GM23338 (cell line): ENCODE data around the gene GPR18. TPM values are rescaled to one million over a fixed set of nuclear protein-coding genes. Genes with fewer than 3 reads are reported as not detected.

Source experiments
- ATAC-seq: fragments of 200-7000 bp; cut with Tn5 transposase; 3 replicates; pipeline ENCODE4 v1.9.1; 2020
- DNase-seq: peaks from one replicate; pipeline ENCODE4 v3.0.0-alpha.2; 2015; ENCODE audit warnings: low spot score
- H2AFZ ChIP-seq: fragments of 200-600 bp; sonication (generic); 2 replicates; pipeline ENCODE4 v1.8.0; 2016; ENCODE audit warnings: antibody characterized with exemption, mild to moderate bottlenecking, moderate library complexity
- H3F3A ChIP-seq: fragments of 200-600 bp; sonication (generic); replicated peaks from 2 replicates; pipeline ENCODE4 v1.8.0; 2017; ENCODE audit warnings: antibody characterized with exemption, mixed run types, low read depth
- H3K27ac ChIP-seq: fragments of 200-600 bp; sonication (generic); 2 replicates; pipeline ENCODE4 v1.6.1; 2016; ENCODE audit warnings: low read depth
- H3K27me3 ChIP-seq: fragments of 200-600 bp; sonication (generic); 2 replicates; pipeline ENCODE4 v1.8.0; 2016; ENCODE audit warnings: mild to moderate bottlenecking, mixed run types, moderate library complexity; ENCODE audit not compliant: insufficient read depth
- H3K36me3 ChIP-seq: fragments of 200-600 bp; sonication (generic); 2 replicates; pipeline ENCODE4 v1.8.0; 2016; ENCODE audit warnings: mild to moderate bottlenecking; ENCODE audit not compliant: insufficient read depth
- H3K4me1 ChIP-seq: fragments of 200-600 bp; sonication (generic); 2 replicates; pipeline ENCODE4 v1.8.0; 2016; ENCODE audit warnings: mild to moderate bottlenecking, moderate library complexity; ENCODE audit not compliant: insufficient read depth
- H3K4me2 ChIP-seq: fragments of 200-600 bp; sonication (generic); 2 replicates; pipeline ENCODE4 v1.7.1; 2017; ENCODE audit warnings: mixed run types
- H3K4me3 ChIP-seq: fragments of 200-600 bp; sonication (generic); 2 replicates; pipeline ENCODE4 v1.6.1; 2016; ENCODE audit warnings: mixed run types
- H3K79me2 ChIP-seq: fragments of 200-600 bp; sonication (generic); replicated peaks from 2 replicates; pipeline ENCODE4 v1.8.0; 2017; ENCODE audit warnings: mild to moderate bottlenecking; ENCODE audit not compliant: insufficient read depth
- H3K9me2 ChIP-seq: fragments of 200-600 bp; sonication (generic); 2 replicates; pipeline ENCODE4 v1.8.0; 2017; ENCODE audit not compliant: insufficient read depth
- H4K20me1 ChIP-seq: fragments of 200-600 bp; sonication (generic); replicated peaks from 2 replicates; pipeline ENCODE4 v1.8.0; 2017; ENCODE audit warnings: mild to moderate bottlenecking; ENCODE audit not compliant: insufficient read depth
- H3K27ac Mint-ChIP-seq: 2 replicates; pipeline ENCODE4 v1.8.0; 2020; ENCODE audit warnings: inconsistent platforms, mild to moderate bottlenecking, moderate library complexity, mixed read lengths
- H3K27me3 Mint-ChIP-seq: 3 replicates; pipeline ENCODE4 v1.8.0; 2022; ENCODE audit warnings: low read depth, mild to moderate bottlenecking, moderate library complexity, mixed read lengths, inconsistent platforms; ENCODE audit not compliant: insufficient read depth, poor library complexity
- H3K36me3 Mint-ChIP-seq: 3 replicates; pipeline ENCODE4 v1.8.0; 2021; ENCODE audit warnings: low read depth, mild to moderate bottlenecking, inconsistent platforms, moderate library complexity, mixed read lengths
- H3K4me1 Mint-ChIP-seq: 3 replicates; pipeline ENCODE4 v1.8.0; 2020; ENCODE audit warnings: mild to moderate bottlenecking, inconsistent platforms, mixed read lengths
- H3K4me3 Mint-ChIP-seq: 3 replicates; pipeline ENCODE4 v1.8.0; 2021; ENCODE audit warnings: moderate library complexity, mild to moderate bottlenecking, inconsistent platforms, mixed read lengths
- H3K9me3 Mint-ChIP-seq: 3 replicates; pipeline ENCODE4 v1.8.0; 2020; ENCODE audit warnings: moderate library complexity, mild to moderate bottlenecking, inconsistent platforms, mixed read lengths
- CTCF ChIP-seq, 2 experiments: fragments of 200-600 bp in 1 of 2; sonication (generic) in 1 of 2; conservative IDR thresholded peaks; 2 replicates each; pipeline versions ENCODE4 v1.5.1 to v1.6.1; 2016 to 2017; ENCODE audit warnings: antibody characterized with exemption in 2 of 2, low read depth in 2 of 2, mild to moderate bottlenecking in 2 of 2, moderate library complexity in 1 of 2
- EZH2 ChIP-seq: fragments of 200-600 bp; sonication (generic); IDR thresholded peaks from one replicate; pipeline ENCODE4 v1.8.0; 2017; ENCODE audit warnings: antibody characterized with exemption, mild to moderate bottlenecking, low read depth; ENCODE audit not compliant: unreplicated experiment
- EZH2phosphoT487 ChIP-seq: fragments of 200-600 bp; sonication (generic); IDR thresholded peaks from one replicate; pipeline ENCODE4 v1.8.1; 2018; ENCODE audit warnings: antibody characterized with exemption; ENCODE audit not compliant: unreplicated experiment
- NANOG ChIP-seq: IDR thresholded peaks from 2 replicates; pipeline ENCODE4 v1.6.1; 2016; ENCODE audit warnings: antibody characterized with exemption, borderline replicate concordance
- POLR2AphosphoS5 ChIP-seq: IDR thresholded peaks from 2 replicates; pipeline ENCODE4 v1.6.1; 2016; ENCODE audit warnings: antibody characterized with exemption, low read depth
- STAT1 ChIP-seq: IDR thresholded peaks from one replicate; pipeline ENCODE4 v1.6.1; 2016; ENCODE audit warnings: antibody characterized with exemption; ENCODE audit not compliant: unreplicated experiment
- ZNF114 ChIP-seq: fragments of 250-450 bp; sonication (Bioruptor Pico); IDR thresholded peaks from 2 replicates; pipeline ENCODE4 v1.5.0; 2020; ENCODE audit warnings: mild to moderate bottlenecking, moderate library complexity
- ZNF462 ChIP-seq: fragments of 250-450 bp; sonication (Bioruptor Pico); IDR thresholded peaks from 2 replicates; pipeline ENCODE4 v1.5.0; 2020; ENCODE audit warnings: mild to moderate bottlenecking, moderate library complexity
- polyA plus RNA-seq: library from polyadenylated mRNA; unstranded; fragments of >200 nt; fragmentation: Nextera tagmentation; extraction: Ambion mirVana; gene quantifications from 2 replicates; pipeline ENCODE4 v1.2.1, GENCODE V29; 2016
- total RNA-seq: library from RNA; depleted of rRNA; stranded (reverse); fragments of >200 nt; shearing (Covaris generic); gene quantifications from 2 replicates; pipeline ENCODE4 v1.2.3, GENCODE V29; 2014

GPR18 gene
- total and polyA plus RNA-seq, 2 experiments from 2014 or later: 2.6 TPM; not detected in 1

GRCh38 chr13:99226513-99226912 is 31.7 kb downstream of the GPR18 start (continued):
- TF ChIP-seq ZNF462 (CRISPR knock-in tag): no peak
- TF ChIP-seq CTCF (conservative IDR thresholded peaks at IDR 0.05; ENCODE audit: low read depth in 2 of 2): no peak

- Histone ChIP-seq H3F3A (no peaks in the 10 kb centered on the region), H3K36me3 (no peaks in the 10 kb centered on the region), H4K20me1 (peaks cover 55% of the 10 kb centered on the region), H3K4me3 (no peak overlapping the region), H3K27ac (no peak overlapping the region), H3K9me2 (no peaks in the 10 kb centered on the region), H3K4me2 (no peak overlapping the region), H2AFZ (no peak overlapping the region), H3K27me3 (no peaks in the 10 kb centered on the region), H3K4me1 (peaks cover 6% of the 10 kb centered on the region), H3K79me2 (peaks cover 100% of the 10 kb centered on the region)
- Mint-ChIP-seq H3K36me3 (peaks cover 6% of the 10 kb centered on the region), H3K9me3 (no peaks in the 10 kb centered on the region), H3K4me1 (peaks cover 41% of the 10 kb centered on the region), H3K27ac (no peak overlapping the region), H3K27me3 (peaks cover 6% of the 10 kb centered on the region), H3K4me3 (no peak overlapping the region)
- DNase-seq (no peak), ATAC-seq (no peak)
- TF ChIP-seq ZNF462 (CRISPR knock-in tag) (no peak), NANOG (no peak), STAT1 (no peak), EZH2phosphoT487 (no peak), ZNF114 (CRISPR knock-in tag) (no peak), POLR2AphosphoS5 (no peak), EZH2 (no peak)
Observed at GRCh38 chr13:99225078-99225477, 33.1 kb downstream of the GPR18 start.
